ENCODE results near the gene ARHGEF39.

ARHGEF39 gene

DNA sequence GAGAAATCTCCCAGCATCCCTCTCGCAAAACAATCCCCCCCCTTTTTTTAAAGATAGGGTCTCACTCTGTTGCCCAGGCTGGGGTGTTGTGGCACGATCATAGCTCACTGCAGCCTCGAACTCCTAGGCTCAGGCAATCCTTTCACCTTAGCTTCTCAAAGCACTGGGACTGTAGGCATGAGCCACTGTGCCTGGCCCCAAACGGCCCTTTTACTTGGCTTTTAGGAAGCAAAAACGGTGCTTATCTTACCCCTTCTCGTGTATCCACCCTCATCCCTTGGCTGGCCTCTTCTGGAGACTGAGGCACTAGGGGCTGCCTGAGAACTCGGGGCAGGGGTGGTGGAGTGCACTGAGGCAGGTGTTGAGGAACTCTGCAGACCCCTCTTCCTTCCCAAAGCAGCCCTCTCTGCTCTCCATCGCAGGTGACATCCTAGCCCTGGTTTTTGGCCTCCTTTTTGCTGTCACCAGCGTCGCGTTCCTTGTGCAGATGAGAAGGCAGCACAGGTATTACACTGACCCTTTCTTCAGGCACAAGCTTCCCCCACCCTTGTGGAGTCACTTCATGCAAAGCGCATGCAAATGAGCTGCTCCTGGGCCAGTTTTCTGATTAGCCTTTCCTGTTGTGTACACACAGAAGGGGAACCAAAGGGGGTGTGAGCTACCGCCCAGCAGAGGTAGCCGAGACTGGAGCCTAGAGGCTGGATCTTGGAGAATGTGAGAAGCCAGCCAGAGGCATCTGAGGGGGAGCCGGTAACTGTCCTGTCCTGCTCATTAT is 15.5 kb upstream of the ARHGEF39 start:
- WGBS, 2 donors (ENCODE audit: extremely low coverage in 2 of 2, insufficient read length in 2 of 2, insufficient replicate concordance in 1 of 2), result no CpG with 5 or more reads among the region's 15 CpGs
- Histone ChIP-seq H3K27ac (replicated peaks; ENCODE audit: low read length) (peak overlapping the region; percentile 36), H4K8ac (ENCODE audit: low read depth, low read length) (no peak overlapping the region), H3K18ac (ENCODE audit: low read length) (no peak overlapping the region), H3K9ac (ENCODE audit: low read depth, low read length, poor library complexity) (no peak overlapping the region), H3K23ac (ENCODE audit: low read depth, low read length, poor library complexity) (peak overlapping the region; percentile 6), H4K91ac (ENCODE audit: low read depth, low read length, poor library complexity) (no peak overlapping the region), H3K27me3 (ENCODE audit: control insufficient read depth in 3 of 3, insufficient read depth in 3 of 3, low read depth in 1 of 3, low read length in 3 of 3) (peaks cover 0 to 5% (median 0%) of the 10 kb centered on the region in 3 experiments), H3K4me3 (ENCODE audit: low read length in 2 of 2) (no peak overlapping the region), H2AK5ac (ENCODE audit: low read depth, low read length) (peak overlapping the region; percentile 31), H3K4me2 (ENCODE audit: insufficient read depth, low read length, poor library complexity, severe bottlenecking) (no peak overlapping the region), H3K14ac (ENCODE audit: low read length) (no peak overlapping the region), H2AFZ (ENCODE audit: low read length) (no peak overlapping the region), H2BK120ac (ENCODE audit: low read depth, low read length) (no peak overlapping the region), H2BK12ac (ENCODE audit: low read length) (no peak overlapping the region), H3K9me3 (replicated peaks in 1 of 2; ENCODE audit: control insufficient read depth in 2 of 2, insufficient read depth in 1 of 2, low read depth in 1 of 2, low read length in 2 of 2) (no peaks in the 10 kb centered on the region), H3K36me3 (replicated peaks in 1 of 2; ENCODE audit: control insufficient read depth in 2 of 2, insufficient read depth in 2 of 2, low read length in 2 of 2) (peaks cover 19 to 32% of the 10 kb centered on the region in 2 donors), H2BK15ac (ENCODE audit: low read length) (no peak overlapping the region), H3K79me1 (ENCODE audit: low read depth, low read length) (no peaks in the 10 kb centered on the region), H2BK5ac (ENCODE audit: low read length) (no peak overlapping the region), H3K4ac (ENCODE audit: low read length) (no peak overlapping the region), H3K4me1 (ENCODE audit: control insufficient read depth in 2 of 2, insufficient read depth in 1 of 2, low read depth in 1 of 2, low read length in 2 of 2) (peaks cover 0 to 16% of the 10 kb centered on the region in 2 donors)
- DNase-seq (ENCODE audit: low spot score), result no peak

DNA sequence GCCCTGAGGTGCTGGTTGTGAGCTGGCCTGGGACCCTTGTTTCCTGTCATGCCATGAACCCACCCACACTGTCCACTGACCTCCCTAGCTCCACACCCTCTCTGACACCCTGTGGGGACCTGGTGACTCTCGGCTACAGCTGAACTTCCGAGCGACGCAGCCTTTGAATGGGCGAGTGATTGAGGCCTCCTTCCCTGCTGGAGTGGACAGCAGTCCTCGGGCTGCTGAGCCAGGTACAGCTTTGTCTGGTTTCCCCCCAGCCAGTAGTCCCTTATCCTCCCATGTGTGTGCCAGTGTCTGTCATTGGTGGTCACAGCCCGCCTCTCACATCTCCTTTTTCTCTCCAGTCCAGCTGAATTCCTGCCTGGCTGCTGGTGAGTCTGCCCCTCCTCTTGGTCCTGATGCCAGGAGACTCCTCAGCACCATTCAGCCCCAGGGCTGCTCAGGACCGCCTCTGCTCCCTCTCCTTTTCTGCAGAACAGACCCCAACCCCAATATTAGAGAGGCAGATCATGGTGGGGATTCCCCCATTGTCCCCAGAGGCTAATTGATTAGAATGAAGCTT is 14.9 kb upstream of the ARHGEF39 start:
- peak overlapping the region; percentile 59 for H3K23ac ChIP-seq (ENCODE audit: low read depth, low read length, poor library complexity)

DNA sequence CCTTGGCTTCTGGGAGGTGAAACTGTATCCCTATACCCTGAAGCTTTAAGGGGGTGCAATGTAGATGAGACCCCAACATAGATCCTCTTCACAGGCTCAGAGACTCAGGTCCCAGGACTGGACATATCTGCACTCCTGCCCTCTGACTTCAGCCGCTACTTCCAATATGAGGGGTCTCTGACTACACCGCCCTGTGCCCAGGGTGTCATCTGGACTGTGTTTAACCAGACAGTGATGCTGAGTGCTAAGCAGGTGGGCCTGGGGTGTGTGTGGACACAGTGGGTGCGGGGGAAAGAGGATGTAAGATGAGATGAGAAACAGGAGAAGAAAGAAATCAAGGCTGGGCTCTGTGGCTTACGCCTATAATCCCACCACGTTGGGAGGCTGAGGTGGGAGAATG is 14.1 kb upstream of the ARHGEF39 start:
- Histone ChIP-seq H3K4me2 (ENCODE audit: insufficient read depth, low read length, poor library complexity, severe bottlenecking) (no peak overlapping the region), H3K27me3 (ENCODE audit: control insufficient read depth in 3 of 3, insufficient read depth in 3 of 3, low read depth in 1 of 3, low read length in 3 of 3) (peaks cover 0 to 18% (median 0%) of the 10 kb centered on the region in 3 experiments), H4K8ac (ENCODE audit: low read depth, low read length) (no peak overlapping the region), H3K4me1 (ENCODE audit: control insufficient read depth in 2 of 2, insufficient read depth in 1 of 2, low read depth in 1 of 2, low read length in 2 of 2) (peaks cover 0 to 16% of the 10 kb centered on the region in 2 donors), H2BK5ac (ENCODE audit: low read length) (no peak overlapping the region), H3K14ac (ENCODE audit: low read length) (no peak overlapping the region), H3K27ac (replicated peaks; ENCODE audit: low read length) (no peak overlapping the region), H2BK120ac (ENCODE audit: low read depth, low read length) (no peak overlapping the region), H3K18ac (ENCODE audit: low read length) (peak overlapping the region; percentile 22), H3K9me3 (replicated peaks in 1 of 2; ENCODE audit: control insufficient read depth in 2 of 2, insufficient read depth in 1 of 2, low read depth in 1 of 2, low read length in 2 of 2) (no peaks in the 10 kb centered on the region), H2AFZ (ENCODE audit: low read length) (no peak overlapping the region), H3K23ac (ENCODE audit: low read depth, low read length, poor library complexity) (no peak overlapping the region), H2BK12ac (ENCODE audit: low read length) (no peak overlapping the region), H2AK5ac (ENCODE audit: low read depth, low read length) (no peak overlapping the region), H2BK15ac (ENCODE audit: low read length) (no peak overlapping the region), H3K9ac (ENCODE audit: low read depth, low read length, poor library complexity) (peak overlapping the region; percentile 9), H3K36me3 (replicated peaks in 1 of 2; ENCODE audit: control insufficient read depth in 2 of 2, insufficient read depth in 2 of 2, low read length in 2 of 2) (peaks cover 10 to 19% of the 10 kb centered on the region in 2 donors), H3K4ac (ENCODE audit: low read length) (no peak overlapping the region), H3K4me3 (ENCODE audit: low read length in 2 of 2) (no peak overlapping the region), H4K91ac (ENCODE audit: low read depth, low read length, poor library complexity) (no peak overlapping the region), H3K79me1 (ENCODE audit: low read depth, low read length) (no peaks in the 10 kb centered on the region)
- no CpG with 5 or more reads among the region's 5 CpGs for WGBS, 2 donors (ENCODE audit: extremely low coverage in 2 of 2, insufficient read length in 2 of 2, insufficient replicate concordance in 1 of 2)
- DNase-seq (ENCODE audit: low spot score), result no peak

More for the DNA sequence above, 14.9 kb upstream of the ARHGEF39 start:
- H3K9ac ChIP-seq (ENCODE audit: low read depth, low read length, poor library complexity), result no peak overlapping the region
- peaks cover 0 to 16% of the 10 kb centered on the region in 2 donors for H3K4me1 ChIP-seq (ENCODE audit: control insufficient read depth in 2 of 2, insufficient read depth in 1 of 2, low read depth in 1 of 2, low read length in 2 of 2)
- H2BK15ac ChIP-seq (ENCODE audit: low read length), result peak overlapping the region; percentile 40
- no peak for DNase-seq (ENCODE audit: low spot score)
- no CpG with 5 or more reads among the region's 8 CpGs for WGBS, 2 donors (ENCODE audit: extremely low coverage in 2 of 2, insufficient read length in 2 of 2, insufficient replicate concordance in 1 of 2)
- no peaks in the 10 kb centered on the region for H3K9me3 ChIP-seq (replicated peaks in 1 of 2; ENCODE audit: control insufficient read depth in 2 of 2, insufficient read depth in 1 of 2, low read depth in 1 of 2, low read length in 2 of 2)
- H3K27ac ChIP-seq (replicated peaks; ENCODE audit: low read length), result no peak overlapping the region
- H3K79me1 ChIP-seq (ENCODE audit: low read depth, low read length), result no peaks in the 10 kb centered on the region
- H2AK5ac ChIP-seq (ENCODE audit: low read depth, low read length), result peak overlapping the region; percentile 31
- no peak overlapping the region for H2AFZ ChIP-seq (ENCODE audit: low read length)
- H4K8ac ChIP-seq (ENCODE audit: low read depth, low read length), result no peak overlapping the region
- no peak overlapping the region for H3K4me2 ChIP-seq (ENCODE audit: insufficient read depth, low read length, poor library complexity, severe bottlenecking)
- no peak overlapping the region for H3K4ac ChIP-seq (ENCODE audit: low read length)
- H4K91ac ChIP-seq (ENCODE audit: low read depth, low read length, poor library complexity), result no peak overlapping the region
- no peak overlapping the region for H2BK5ac ChIP-seq (ENCODE audit: low read length)
- H3K18ac ChIP-seq (ENCODE audit: low read length), result peak overlapping the region; percentile 39
- H2BK12ac ChIP-seq (ENCODE audit: low read length), result no peak overlapping the region
- H3K14ac ChIP-seq (ENCODE audit: low read length), result no peak overlapping the region
- peaks cover 0 to 10% (median 0%) of the 10 kb centered on the region in 3 experiments for H3K27me3 ChIP-seq (ENCODE audit: control insufficient read depth in 3 of 3, insufficient read depth in 3 of 3, low read depth in 1 of 3, low read length in 3 of 3)
- H2BK120ac ChIP-seq (ENCODE audit: low read depth, low read length), result no peak overlapping the region
- H3K36me3 ChIP-seq (replicated peaks in 1 of 2; ENCODE audit: control insufficient read depth in 2 of 2, insufficient read depth in 2 of 2, low read length in 2 of 2), result peaks cover 14 to 25% of the 10 kb centered on the region in 2 donors
- no peak overlapping the region for H3K4me3 ChIP-seq (ENCODE audit: low read length in 2 of 2)

DNA sequence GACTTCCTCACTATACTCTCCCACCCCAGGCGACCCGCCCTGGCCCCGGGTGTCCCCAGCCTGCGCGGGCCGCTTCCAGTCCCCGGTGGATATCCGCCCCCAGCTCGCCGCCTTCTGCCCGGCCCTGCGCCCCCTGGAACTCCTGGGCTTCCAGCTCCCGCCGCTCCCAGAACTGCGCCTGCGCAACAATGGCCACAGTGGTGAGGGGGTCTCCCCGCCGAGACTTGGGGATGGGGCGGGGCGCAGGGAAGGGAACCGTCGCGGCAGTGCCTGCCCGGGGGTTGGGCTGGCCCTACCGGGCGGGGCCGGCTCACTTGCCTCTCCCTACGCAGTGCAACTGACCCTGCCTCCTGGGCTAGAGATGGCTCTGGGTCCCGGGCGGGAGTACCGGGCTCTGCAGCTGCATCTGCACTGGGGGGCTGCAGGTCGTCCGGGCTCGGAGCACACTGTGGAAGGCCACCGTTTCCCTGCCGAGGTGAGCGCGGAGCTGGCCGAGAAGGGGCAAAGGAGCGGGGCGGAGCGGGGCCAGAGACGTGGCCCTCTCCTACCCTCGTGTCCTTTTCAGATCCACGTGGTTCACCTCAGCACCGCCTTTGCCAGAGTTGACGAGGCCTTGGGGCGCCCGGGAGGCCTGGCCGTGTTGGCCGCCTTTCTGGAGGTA is 10.9 kb upstream of the ARHGEF39 start:
- peak overlapping the region; percentile 90 for H3K14ac ChIP-seq (ENCODE audit: low read length)
- no peak overlapping the region for H3K27ac ChIP-seq (replicated peaks; ENCODE audit: low read length)
- H2BK15ac ChIP-seq (ENCODE audit: low read length), result peak overlapping the region; percentile 91
- peaks cover 0 to 34% (median 0%) of the 10 kb centered on the region in 3 experiments for H3K27me3 ChIP-seq (ENCODE audit: control insufficient read depth in 3 of 3, insufficient read depth in 3 of 3, low read depth in 1 of 3, low read length in 3 of 3)
- peak overlapping the region; percentile 29 for H2AFZ ChIP-seq (ENCODE audit: low read length)
- peak overlapping the region; percentile 47 for H3K4ac ChIP-seq (ENCODE audit: low read length)
- H3K36me3 ChIP-seq (replicated peaks in 1 of 2; ENCODE audit: control insufficient read depth in 2 of 2, insufficient read depth in 2 of 2, low read length in 2 of 2), result no peaks in the 10 kb centered on the region
- H3K23ac ChIP-seq (ENCODE audit: low read depth, low read length, poor library complexity), result peak overlapping the region; percentile 59
- H3K4me3 ChIP-seq (ENCODE audit: low read length in 2 of 2), result peak overlapping the region in 1 of 2 donors; percentile 78
- H3K4me2 ChIP-seq (ENCODE audit: insufficient read depth, low read length, poor library complexity, severe bottlenecking), result peak overlapping the region; percentile 91
- peak overlapping the region; percentile 85 for H3K9ac ChIP-seq (ENCODE audit: low read depth, low read length, poor library complexity)
- no peaks in the 10 kb centered on the region for H3K79me1 ChIP-seq (ENCODE audit: low read depth, low read length)
- H2BK120ac ChIP-seq (ENCODE audit: low read depth, low read length), result peak overlapping the region; percentile 73
- peaks cover 0 to 15% of the 10 kb centered on the region in 2 donors for H3K4me1 ChIP-seq (ENCODE audit: control insufficient read depth in 2 of 2, insufficient read depth in 1 of 2, low read depth in 1 of 2, low read length in 2 of 2)
- H2AK5ac ChIP-seq (ENCODE audit: low read depth, low read length), result no peak overlapping the region
- WGBS, 2 donors (ENCODE audit: extremely low coverage in 2 of 2, insufficient read length in 2 of 2, insufficient replicate concordance in 1 of 2), result no CpG with 5 or more reads among the region's 51 CpGs
- no peaks in the 10 kb centered on the region for H3K9me3 ChIP-seq (replicated peaks in 1 of 2; ENCODE audit: control insufficient read depth in 2 of 2, insufficient read depth in 1 of 2, low read depth in 1 of 2, low read length in 2 of 2)
- peak overlapping the region; percentile 65 for H2BK12ac ChIP-seq (ENCODE audit: low read length)
- peak; percentile 87 for DNase-seq (ENCODE audit: low spot score)
- no peak overlapping the region for H4K91ac ChIP-seq (ENCODE audit: low read depth, low read length, poor library complexity)
- peak overlapping the region; percentile 87 for H4K8ac ChIP-seq (ENCODE audit: low read depth, low read length)
- H3K18ac ChIP-seq (ENCODE audit: low read length), result peak overlapping the region; percentile 99
- H2BK5ac ChIP-seq (ENCODE audit: low read length), result peak overlapping the region; percentile 79

Data from neuronal stem cell (in vitro differentiated cells).